Panc1 (cell line): ENCODE results near the gene PRPF31. TPM values are rescaled to one million over a fixed set of nuclear protein-coding genes. Genes with fewer than 3 reads are reported as not detected.
A peak's percentile ranks its signal among the peaks of the same experiment; 100 is the strongest.

ENCODE experiments used
- ATAC-seq: fragments of 200-7000 bp; cut with Tn5 transposase; 2 replicates; pipeline ENCODE4 v1.9.1; 2020; ENCODE audit warnings: mild to moderate bottlenecking, moderate library complexity
- BruUV-seq: library from RNA; stranded (reverse); fragments of 400-500 nt; replicated peaks from 2 replicates; lab custom pipeline; 2021; lab: Mats Ljungman, UMichigan
- CTCF ChIA-PET: fragments of 300-600 bp; sonication (Branson Sonifier 250); formaldehyde crosslinking; loops from one replicate; lab custom pipeline; 2022; ENCODE audit warnings: antibody characterized with exemption; lab: Charles Lee
- POLR2A ChIA-PET: fragments of 300-600 bp; sonication (Branson Sonifier 250); formaldehyde crosslinking; loops from one replicate; lab custom pipeline; 2022; ENCODE audit warnings: antibody characterized with exemption; lab: Charles Lee
- DNase-seq: peaks from one replicate; pipeline ENCODE4 v3.0.0-alpha.2; 2010; ENCODE audit warnings: low read depth, low spot score
- H3K27ac ChIP-seq: 2 replicates; pipeline ENCODE4 v1.5.1; 2011; ENCODE audit warnings: mild to moderate bottlenecking, low read length, inconsistent platforms
- H3K27me3 ChIP-seq: fragments of 200-500 bp; sonication (Bioruptor generic); 2 replicates; pipeline ENCODE4 v1.6.0; 2014; ENCODE audit warnings: low read length, inconsistent platforms; ENCODE audit not compliant: control insufficient read depth, insufficient read depth
- H3K36me3 ChIP-seq: fragments of 200-500 bp; sonication (Bioruptor generic); 2 replicates; pipeline ENCODE4 v1.5.1; 2014; ENCODE audit warnings: inconsistent platforms, mild to moderate bottlenecking, low read length, moderate library complexity; ENCODE audit not compliant: control insufficient read depth, insufficient read depth
- H3K4me1 ChIP-seq: 2 replicates; pipeline ENCODE4 v1.5.1; 2011; ENCODE audit warnings: inconsistent platforms, mild to moderate bottlenecking, low read length, moderate library complexity; ENCODE audit not compliant: control insufficient read depth, insufficient read depth
- H3K4me3 ChIP-seq, 2 experiments: 2 replicates each; pipeline ENCODE4 v1.5.1; 2011 to 2012; ENCODE audit warnings: low read depth in 2 of 2, low read length in 2 of 2, mild to moderate bottlenecking in 2 of 2, inconsistent platforms in 1 of 2, moderate library complexity in 1 of 2
- H3K9me3 ChIP-seq: fragments of 200-500 bp; sonication (Bioruptor generic); 2 replicates; pipeline ENCODE4 v1.5.1; 2014; ENCODE audit warnings: low read depth, mild to moderate bottlenecking, inconsistent platforms, low read length, moderate library complexity; ENCODE audit not compliant: control insufficient read depth, insufficient read depth
- CTCF ChIP-seq: fragments of 450-650 bp; IDR thresholded peaks from 2 replicates; pipeline ENCODE4 v1.5.1; 2017; ENCODE audit warnings: mild to moderate bottlenecking
- POLR2AphosphoS5 ChIP-seq: IDR thresholded peaks from 2 replicates; pipeline ENCODE4 v1.6.1; 2012; ENCODE audit warnings: mild to moderate bottlenecking, low read depth, low read length, moderate library complexity
- SIN3A ChIP-seq: IDR thresholded peaks from 2 replicates; pipeline ENCODE4 v1.6.1; 2012; ENCODE audit warnings: low read depth, mild to moderate bottlenecking, low read length, moderate library complexity, borderline replicate concordance; ENCODE audit not compliant: insufficient read depth
- TCF7L2 ChIP-seq: IDR thresholded peaks from 2 replicates; pipeline ENCODE4 v1.6.1; 2011; ENCODE audit warnings: mild to moderate bottlenecking, low read depth, low read length, inconsistent platforms
- in situ Hi-C: cut with HindIII; loops from 2 replicates; pipeline ENCODE4 v1.10.0; 2016; ENCODE audit warnings: low sequenced_read_pairs, low pct_unique_long_range_greater_than_20kb
- intact Hi-C: fragments of 100-400 bp; cut with micrococcal nuclease; formaldehyde crosslinking; loops from one replicate; pipeline ENCODE4 v1.10.0; 2022; ENCODE audit not compliant: unreplicated experiment
- total RNA-seq: library from RNA; stranded (reverse); gene quantifications from one replicate; pipeline ENCODE4 v1.2.1, GENCODE V29; 2021; ENCODE audit not compliant: unreplicated experiment

PRPF31 gene
- total RNA-seq, 1 experiment from 2014 or later: 117 TPM

GRCh38 chr19:54136864-54137698, 21.5 kb downstream of the PRPF31 start:
- DNase-seq: peak; percentile 100
- POLR2A ChIA-PET: interaction anchor here (0.5 to 1.2 kb wide), 8 partner anchors 14 to 39 kb away, joined by 3 to 9 read pairs (median 3); partner anchors contain the start of genes LENG1, PRPF31 and TFPT
- peak overlapping the region; percentile 68 to 97 for H3K4me3 ChIP-seq
- CTCF ChIA-PET: interaction anchor here (0.7 to 1.8 kb wide), 2 partner anchors 20 to 344 kb away, joined by 4 to 5 read pairs; no protein-coding TSS in a partner anchor
- ATAC-seq: peak; percentile 90
- BruUV-seq: no TSS peak
- no peaks in the 10 kb centered on the region for H3K9me3 ChIP-seq
- H3K4me1 ChIP-seq: peaks cover 30% of the 10 kb centered on the region
- H3K36me3 ChIP-seq: peaks cover 4% of the 10 kb centered on the region
- no peaks in the 10 kb centered on the region for H3K27me3 ChIP-seq
- no peak for TF ChIP-seq CTCF
- peak; percentile 33; the same call in 1 of the 2 replicates for TF ChIP-seq TCF7L2
- TF ChIP-seq SIN3A: 0 out of 2 replicates have a peak, but pooled peaks have one; percentile 80
- TF ChIP-seq POLR2AphosphoS5: peak; percentile 86
- peak overlapping the region; percentile 95 for H3K27ac ChIP-seq
- in situ Hi-C loops (no loop called here), intact Hi-C loops (no loop called here)

- ChIA-PET POLR2A (interaction anchor here (1.2 kb wide), 2 partner anchors 20 to 21 kb away, joined by 3 to 4 read pairs; partner anchors contain the start of gene LENG1), CTCF (interaction anchor here (0.7 to 1.8 kb wide), 2 partner anchors 20 to 345 kb away, joined by 4 to 5 read pairs; no protein-coding TSS in a partner anchor)
- no peak for ATAC-seq
- peak within 1 kb of the TSS; percentile 95 for H3K27ac ChIP-seq
- no peak for DNase-seq
- in situ Hi-C loops: no loop called here
- BruUV-seq: no TSS peak
- H3K4me3 ChIP-seq: peak within 1 kb of the TSS; percentile 68 to 97
- no peaks in the 10 kb centered on the region for H3K9me3 ChIP-seq
- H3K4me1 ChIP-seq: peaks cover 30% of the 10 kb centered on the region
- no peaks in the 10 kb centered on the region for H3K27me3 ChIP-seq
- peaks cover 8% of the 10 kb centered on the region for H3K36me3 ChIP-seq
- TF ChIP-seq CTCF: no peak
- TF ChIP-seq SIN3A: peak; percentile 81; the same call in 1 of the 2 replicates
- peak; percentile 87 for TF ChIP-seq POLR2AphosphoS5
- intact Hi-C loops: no loop called here
Measured at GRCh38 chr19:54137699-54138488, 22.3 kb downstream of the PRPF31 start, which contains the start of gene CNOT3. CNOT3 (plus strand) TSS chr19:54137762; CDS start chr19:54142979, 5,217 bp downstream.
